ENCODE data around the gene PRXL2C.

Gene PRXL2C

GRCh38 chr9:96609732-96610131, 45.4 kb downstream of the PRXL2C start:
- no peak for DNase-seq

GRCh38 chr9:96607971-96608370, 47.1 kb downstream of the PRXL2C start:
- no peak for DNase-seq

- no peak for DNase-seq
Observed at GRCh38 chr9:96605328-96605727, 49.8 kb downstream of the PRXL2C start.

DNA sequence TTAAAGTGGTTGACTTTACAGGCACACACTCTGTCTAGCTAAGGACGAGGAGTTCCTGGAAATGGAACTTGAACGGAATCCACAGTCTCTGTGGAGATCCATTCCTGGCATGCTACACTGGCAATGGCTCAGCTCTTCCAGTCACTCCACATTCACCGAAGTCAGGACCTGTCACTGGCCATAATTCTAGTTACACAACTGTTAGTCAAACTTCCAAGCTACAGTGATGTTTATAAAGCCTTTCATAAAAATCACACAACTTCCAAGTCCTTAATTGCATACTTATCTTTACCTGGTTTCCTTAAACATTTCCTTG, 51.2 kb downstream of the PRXL2C start:
- DNase-seq: no peak

GRCh38 chr9:96603305-96604003, 51.7 kb downstream of the PRXL2C start:
- no peak for DNase-seq

GRCh38 chr9:96599298-96599697, 55.8 kb downstream of the PRXL2C start:
- no peak for DNase-seq

DNA sequence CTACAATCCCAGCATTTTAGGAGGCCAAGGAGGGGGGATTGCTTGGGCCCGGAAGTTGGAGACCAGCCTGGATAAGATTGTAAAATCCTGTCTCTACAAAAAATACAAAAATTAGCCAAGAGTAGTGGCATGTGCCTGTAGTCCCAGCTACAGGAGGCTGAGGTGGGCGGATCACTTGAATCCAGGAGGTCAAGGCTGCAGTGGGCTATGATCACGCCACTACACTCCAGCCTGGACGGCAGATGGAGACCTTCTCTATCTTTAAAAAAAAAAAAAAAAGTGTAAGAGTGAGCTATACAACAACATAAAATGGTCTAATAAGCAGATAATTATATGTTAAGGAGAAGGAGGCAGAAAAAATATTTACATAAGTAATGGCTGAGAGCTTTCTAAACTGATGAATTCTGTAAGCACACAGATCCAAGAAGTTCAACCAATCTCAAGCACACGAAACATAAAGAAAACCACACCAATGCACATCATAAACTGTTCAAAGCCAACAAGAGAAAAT, 58.5 kb downstream of the PRXL2C start:
- DNase-seq: no peak

Data from GF-D8 (cell line).